ENCODE results near the gene SNX25.

The SNX25 gene

GRCh38 chr4:185399466-185399865 lies 190.1 kb downstream of the SNX25 start:
- Histone ChIP-seq H3K4me1 (ENCODE audit: control insufficient read depth, insufficient read depth, low read length) (peaks cover 18% of the 10 kb centered on the region), H3K4me3 (ENCODE audit: low read length) (no peak overlapping the region), H3K9ac (ENCODE audit: low read length) (peak overlapping the region; percentile 9), H3K36me3 (ENCODE audit: control insufficient read depth, insufficient read depth, low read length) (no peaks in the 10 kb centered on the region), H3K27me3 (ENCODE audit: control insufficient read depth, insufficient read depth, low read length) (no peaks in the 10 kb centered on the region), H3K9me3 (ENCODE audit: control insufficient read depth, low read length) (no peaks in the 10 kb centered on the region)

- Histone ChIP-seq H3K27me3 (ENCODE audit: control insufficient read depth, insufficient read depth, low read length) (no peaks in the 10 kb centered on the region), H3K36me3 (ENCODE audit: control insufficient read depth, insufficient read depth, low read length) (no peaks in the 10 kb centered on the region), H3K9me3 (ENCODE audit: control insufficient read depth, low read length) (no peaks in the 10 kb centered on the region), H3K4me1 (ENCODE audit: control insufficient read depth, insufficient read depth, low read length) (peaks cover 7% of the 10 kb centered on the region), H3K4me3 (ENCODE audit: low read length) (no peak overlapping the region), H3K9ac (ENCODE audit: low read length) (no peak overlapping the region)
Observed at GRCh38 chr4:185404031-185404430, 194.6 kb downstream of the SNX25 start.

GRCh38 chr4:185405296-185405999 lies 196.1 kb downstream of the SNX25 start:
- Histone ChIP-seq H3K9me3 (ENCODE audit: control insufficient read depth, low read length) (no peaks in the 10 kb centered on the region), H3K9ac (ENCODE audit: low read length) (no peak overlapping the region), H3K27me3 (ENCODE audit: control insufficient read depth, insufficient read depth, low read length) (no peaks in the 10 kb centered on the region), H3K4me3 (ENCODE audit: low read length) (no peak overlapping the region), H3K4me1 (ENCODE audit: control insufficient read depth, insufficient read depth, low read length) (no peaks in the 10 kb centered on the region), H3K36me3 (ENCODE audit: control insufficient read depth, insufficient read depth, low read length) (no peaks in the 10 kb centered on the region)

- H3K36me3 ChIP-seq (ENCODE audit: control insufficient read depth, insufficient read depth, low read length): no peaks in the 10 kb centered on the region
- H3K9ac ChIP-seq (ENCODE audit: low read length): no peak overlapping the region
- H3K27me3 ChIP-seq (ENCODE audit: control insufficient read depth, insufficient read depth, low read length): no peaks in the 10 kb centered on the region
- no peaks in the 10 kb centered on the region for H3K9me3 ChIP-seq (ENCODE audit: control insufficient read depth, low read length)
- H3K4me3 ChIP-seq (ENCODE audit: low read length): no peak overlapping the region
- no peaks in the 10 kb centered on the region for H3K4me1 ChIP-seq (ENCODE audit: control insufficient read depth, insufficient read depth, low read length)
Observed at GRCh38 chr4:185408432-185408831, 199.0 kb downstream of the SNX25 start.

- no peaks in the 10 kb centered on the region for H3K9me3 ChIP-seq (ENCODE audit: control insufficient read depth, low read length)
- peaks cover 2% of the 10 kb centered on the region for H3K36me3 ChIP-seq (ENCODE audit: control insufficient read depth, insufficient read depth, low read length)
- no peaks in the 10 kb centered on the region for H3K4me1 ChIP-seq (ENCODE audit: control insufficient read depth, insufficient read depth, low read length)
- no peaks in the 10 kb centered on the region for H3K27me3 ChIP-seq (ENCODE audit: control insufficient read depth, insufficient read depth, low read length)
- no peak overlapping the region for H3K9ac ChIP-seq (ENCODE audit: low read length)
- H3K4me3 ChIP-seq (ENCODE audit: low read length): no peak overlapping the region
Observed at GRCh38 chr4:185411849-185412248, 202.5 kb downstream of the SNX25 start.

- no peaks in the 10 kb centered on the region for H3K9me3 ChIP-seq (ENCODE audit: control insufficient read depth, low read length)
- peaks cover 4% of the 10 kb centered on the region for H3K36me3 ChIP-seq (ENCODE audit: control insufficient read depth, insufficient read depth, low read length)
Observed at GRCh38 chr4:185412412-185412811, 203.0 kb downstream of the SNX25 start.

More at GRCh38 chr4:185412412-185412811, 203.0 kb downstream of the SNX25 start:
- no peaks in the 10 kb centered on the region for H3K27me3 ChIP-seq (ENCODE audit: control insufficient read depth, insufficient read depth, low read length)
- no peaks in the 10 kb centered on the region for H3K4me1 ChIP-seq (ENCODE audit: control insufficient read depth, insufficient read depth, low read length)
- H3K9ac ChIP-seq (ENCODE audit: low read length): no peak overlapping the region
- no peak overlapping the region for H3K4me3 ChIP-seq (ENCODE audit: low read length)

Data from mucosa of stomach (tissue), 1 donor.